GM13977 (cell line): ENCODE measurements around the gene BRI3BP.

ENCODE experiments used
- DNase-seq: peaks from one replicate; pipeline ENCODE4 v3.0.0; 2012; ENCODE audit warnings: low spot score
- CTCF ChIP-seq: IDR thresholded peaks from 2 replicates; pipeline ENCODE4 v1.5.1; 2012; ENCODE audit warnings: mild to moderate bottlenecking, control low read depth; ENCODE audit not compliant: insufficient read depth; ENCODE audit errors: extremely low read depth, missing control alignments
- in situ Hi-C: fragments of 300-500 bp; cut with MboI; formaldehyde crosslinking; loops from one replicate; pipeline ENCODE4 v1.12.0; 2022; ENCODE audit warnings: low sequenced_read_pairs, low pct_unique_long_range_greater_than_20kb, mixed read lengths, inconsistent platforms; ENCODE audit not compliant: unreplicated experiment

BRI3BP gene

GRCh38 chr12:124992874-124993625 lies 395 bp upstream of the BRI3BP start:
- TF ChIP-seq CTCF = peak; percentile 57
- peak; percentile 88 for DNase-seq
- in situ Hi-C loops = no loop called here

- no peak for TF ChIP-seq CTCF
- DNase-seq = no peak
- in situ Hi-C loops = no loop called here
Measured at GRCh38 chr12:124994437-124994975, 1.1 kb downstream of the BRI3BP start.

GRCh38 chr12:124995200-124995961 lies 1.9 kb downstream of the BRI3BP start:
- in situ Hi-C loops = no loop called here
- TF ChIP-seq CTCF = no peak
- peak; percentile 64 for DNase-seq

GRCh38 chr12:124998705-124999104 lies 5.3 kb downstream of the BRI3BP start:
- TF ChIP-seq CTCF = no peak
- DNase-seq = no peak
- in situ Hi-C loops = no loop called here

GRCh38 chr12:125001636-125002035 lies 8.2 kb downstream of the BRI3BP start:
- TF ChIP-seq CTCF = no peak
- in situ Hi-C loops = no loop called here
- no peak for DNase-seq

- TF ChIP-seq CTCF = no peak
- no peak for DNase-seq
- in situ Hi-C loops = no loop called here
Measured at GRCh38 chr12:125003021-125003420, 9.6 kb downstream of the BRI3BP start.
